Measurements from ENCODE around the gene GNG4. TPM values are rescaled to one million over a fixed set of nuclear protein-coding genes. Genes with fewer than 3 reads are reported as not detected.
"Not testable (repeated sequence)": the region's sequence is repeated elsewhere in the genome, so short reads cannot be mapped to it uniquely, and the experiment has no call there.

GNG4 gene
- total RNA-seq, 1 experiment from 2014 or later, result 1.3 TPM

- no peak for DNase-seq (ENCODE audit: low read depth)
- in situ Hi-C loops (cut with HindIII; ENCODE audit: low pct_unique_long_range_greater_than_20kb, low sequenced_read_pairs), result no loop called here
Measured at GRCh38 chr1:235563513-235564061, 86.0 kb downstream of the GNG4 start.

- in situ Hi-C loops (cut with HindIII; ENCODE audit: low pct_unique_long_range_greater_than_20kb, low sequenced_read_pairs), result no loop called here
Measured at GRCh38 chr1:235562589-235562988, 87.0 kb downstream of the GNG4 start.

GRCh38 chr1:235558621-235559169 lies 90.9 kb downstream of the GNG4 start:
- no peak for DNase-seq (ENCODE audit: low read depth)
- in situ Hi-C loops (cut with HindIII; ENCODE audit: low pct_unique_long_range_greater_than_20kb, low sequenced_read_pairs), result no loop called here

More at GRCh38 chr1:235562589-235562988, 87.0 kb downstream of the GNG4 start:
- DNase-seq (ENCODE audit: low read depth), result no peak

- no peak for DNase-seq (ENCODE audit: low read depth)
- in situ Hi-C loops (cut with HindIII; ENCODE audit: low pct_unique_long_range_greater_than_20kb, low sequenced_read_pairs), result no loop called here
Measured at GRCh38 chr1:235557495-235557894, 92.1 kb downstream of the GNG4 start.

- DNase-seq (ENCODE audit: low read depth), result no peak
- in situ Hi-C loops (cut with HindIII; ENCODE audit: low pct_unique_long_range_greater_than_20kb, low sequenced_read_pairs), result no loop called here
Measured at GRCh38 chr1:235556807-235557206, 92.8 kb downstream of the GNG4 start.

GRCh38 chr1:235553112-235553551 lies 96.5 kb downstream of the GNG4 start:
- DNase-seq (ENCODE audit: low read depth), result no peak
- in situ Hi-C loops (cut with HindIII; ENCODE audit: low pct_unique_long_range_greater_than_20kb, low sequenced_read_pairs), result no loop called here

GRCh38 chr1:235552146-235552716 lies 97.4 kb downstream of the GNG4 start:
- in situ Hi-C loops (cut with HindIII; ENCODE audit: low pct_unique_long_range_greater_than_20kb, low sequenced_read_pairs), result no loop called here

GRCh38 chr1:235549351-235550139 lies 100.0 kb downstream of the GNG4 start:
- in situ Hi-C loops (cut with HindIII; ENCODE audit: low pct_unique_long_range_greater_than_20kb, low sequenced_read_pairs), result no loop called here
- DNase-seq (ENCODE audit: low read depth), result no peak

More at GRCh38 chr1:235552146-235552716, 97.4 kb downstream of the GNG4 start:
- peak; percentile 5 for DNase-seq (ENCODE audit: low read depth)

- DNase-seq (ENCODE audit: low read depth); in situ Hi-C loops (cut with HindIII; ENCODE audit: low pct_unique_long_range_greater_than_20kb, low sequenced_read_pairs): not testable (repeated sequence)
Measured at GRCh38 chr1:235546369-235547155, 103.0 kb downstream of the GNG4 start.

GRCh38 chr1:235545292-235545930 lies 104.2 kb downstream of the GNG4 start:
- in situ Hi-C loops (cut with HindIII; ENCODE audit: low pct_unique_long_range_greater_than_20kb, low sequenced_read_pairs), result no loop called here
- DNase-seq (ENCODE audit: low read depth), result peak; percentile 10

- in situ Hi-C loops (cut with HindIII; ENCODE audit: low pct_unique_long_range_greater_than_20kb, low sequenced_read_pairs); DNase-seq (ENCODE audit: low read depth): not testable (repeated sequence)
Measured at GRCh38 chr1:235542845-235543244, 106.7 kb downstream of the GNG4 start.

- in situ Hi-C loops (cut with HindIII; ENCODE audit: low pct_unique_long_range_greater_than_20kb, low sequenced_read_pairs), result no loop called here
- no peak for DNase-seq (ENCODE audit: low read depth)
Measured at GRCh38 chr1:235533476-235534168, 116.0 kb downstream of the GNG4 start.

GRCh38 chr1:235532360-235532759 lies 117.2 kb downstream of the GNG4 start:
- DNase-seq (ENCODE audit: low read depth), result no peak
- in situ Hi-C loops (cut with HindIII; ENCODE audit: low pct_unique_long_range_greater_than_20kb, low sequenced_read_pairs), result no loop called here

- DNase-seq (ENCODE audit: low read depth), result no peak
- in situ Hi-C loops (cut with HindIII; ENCODE audit: low pct_unique_long_range_greater_than_20kb, low sequenced_read_pairs), result no loop called here
Measured at GRCh38 chr1:235527196-235527814, 122.3 kb downstream of the GNG4 start.

GRCh38 chr1:235525314-235525713 lies 124.3 kb downstream of the GNG4 start:
- no peak for DNase-seq (ENCODE audit: low read depth)
- in situ Hi-C loops (cut with HindIII; ENCODE audit: low pct_unique_long_range_greater_than_20kb, low sequenced_read_pairs), result no loop called here

GRCh38 chr1:235516862-235517446 lies 132.6 kb downstream of the GNG4 start:
- peak; percentile 58 for DNase-seq (ENCODE audit: low read depth)
- in situ Hi-C loops (cut with HindIII; ENCODE audit: low pct_unique_long_range_greater_than_20kb, low sequenced_read_pairs), result no loop called here

All from Caki2 (cell line).